Neural cell (in vitro differentiated cells): ENCODE results near the gene CDIP1. TPM values are rescaled to one million over a fixed set of nuclear protein-coding genes. Genes with fewer than 3 reads are reported as not detected.

Source experiments
- H2AFZ ChIP-seq: fragments of 200-600, 300-800 bp; sonication (generic), shearing (Covaris generic); 2 replicates; pipeline ENCODE4 v1.6.0; 2014; ENCODE audit warnings: low read depth, mild to moderate bottlenecking, antibody characterized with exemption, low read length, moderate library complexity
- H3F3A ChIP-seq: fragments of 200-600 bp; shearing (Covaris generic); 2 replicates; pipeline ENCODE4 v1.6.1; 2016; ENCODE audit warnings: mild to moderate bottlenecking, moderate library complexity, mixed read lengths, antibody characterized with exemption, low read length; ENCODE audit not compliant: insufficient read depth, poor library complexity, severe bottlenecking
- H3K27ac ChIP-seq: fragments of 200-600, 300-800 bp; sonication (generic), shearing (Covaris generic); 2 replicates; pipeline ENCODE4 v1.5.1; 2014; ENCODE audit warnings: mild to moderate bottlenecking, low read length, moderate library complexity
- H3K27me3 ChIP-seq: fragments of 300-800, 200-600 bp; sonication (generic), shearing (Covaris generic); 2 replicates; pipeline ENCODE4 v1.6.0; 2014; ENCODE audit warnings: mild to moderate bottlenecking, low read depth, low read length, moderate library complexity; ENCODE audit not compliant: insufficient read depth
- H3K36me3 ChIP-seq: fragments of 300-800, 200-600 bp; sonication (generic), shearing (Covaris generic); 2 replicates; pipeline ENCODE4 v1.5.1; 2014; ENCODE audit warnings: mild to moderate bottlenecking, antibody characterized with exemption, low read length, moderate library complexity; ENCODE audit not compliant: insufficient read depth
- H3K4me2 ChIP-seq: fragments of 300-800, 200-600 bp; sonication (generic), shearing (Covaris generic); 2 replicates; pipeline ENCODE4 v1.6.0; 2014; ENCODE audit warnings: mild to moderate bottlenecking, low read length
- H3K4me3 ChIP-seq: fragments of 300-800, 200-600 bp; sonication (generic), shearing (Covaris generic); 2 replicates; pipeline ENCODE4 v1.5.1; 2014; ENCODE audit warnings: mild to moderate bottlenecking, low read length, moderate library complexity
- H3K79me2 ChIP-seq: fragments of 200-600 bp; shearing (Covaris generic); replicated peaks from 2 replicates; pipeline ENCODE4 v1.6.0; 2014; ENCODE audit warnings: mild to moderate bottlenecking, low read length, moderate library complexity; ENCODE audit not compliant: insufficient read depth
- H3K9ac ChIP-seq: fragments of 300-800, 200-600 bp; sonication (generic), shearing (Covaris generic); 2 replicates; pipeline ENCODE4 v1.6.1; 2016; ENCODE audit warnings: mild to moderate bottlenecking, low read length, mixed read lengths
- H3K9me2 ChIP-seq: fragments of 200-600 bp; shearing (Covaris generic); 2 replicates; pipeline ENCODE4 v1.6.1; 2016; ENCODE audit warnings: mild to moderate bottlenecking, low read length, mixed read lengths; ENCODE audit not compliant: insufficient read depth
- H3K9me3 ChIP-seq: fragments of 200-600, 300-800 bp; sonication (generic), shearing (Covaris generic); 2 replicates; pipeline ENCODE4 v1.6.1; 2016; ENCODE audit warnings: mild to moderate bottlenecking, mixed run types, low read length, moderate library complexity, mixed read lengths
- H4K20me1 ChIP-seq: fragments of 200-600 bp; shearing (Covaris generic); 2 replicates; pipeline ENCODE4 v1.6.1; 2016; ENCODE audit warnings: mild to moderate bottlenecking, mixed run types; ENCODE audit not compliant: insufficient read depth
- EP300 ChIP-seq: fragments of 450-650 bp; conservative IDR thresholded peaks from 2 replicates; pipeline ENCODE4 v1.6.1; 2014; ENCODE audit warnings: antibody characterized with exemption, mild to moderate bottlenecking, moderate library complexity; ENCODE audit not compliant: poor library complexity, severe bottlenecking
- EZH2 ChIP-seq: fragments of 200-600, 300-800 bp; shearing (Covaris generic), sonication (generic); IDR thresholded peaks from 2 replicates; pipeline ENCODE4 v1.6.1; 2014; ENCODE audit warnings: antibody characterized with exemption, low read length, borderline replicate concordance, mild to moderate bottlenecking; ENCODE audit not compliant: insufficient read depth, poor library complexity, severe bottlenecking
- MXI1 ChIP-seq: fragments of 450-650 bp; conservative IDR thresholded peaks from 2 replicates; pipeline ENCODE4 v1.6.1; 2014; ENCODE audit warnings: antibody characterized with exemption, mild to moderate bottlenecking; ENCODE audit not compliant: poor library complexity, severe bottlenecking
- POLR2AphosphoS5 ChIP-seq: IDR thresholded peaks from 2 replicates; pipeline ENCODE4 v1.6.1; 2012
- RAD21 ChIP-seq: fragments of 450-650 bp; conservative IDR thresholded peaks from 2 replicates; pipeline ENCODE4 v1.6.1; 2014; ENCODE audit warnings: antibody characterized with exemption, mild to moderate bottlenecking, moderate library complexity
- REST ChIP-seq: IDR thresholded peaks from 2 replicates; pipeline ENCODE4 v1.6.1; 2012; ENCODE audit warnings: borderline replicate concordance
- SMC3 ChIP-seq: fragments of 450-650 bp; conservative IDR thresholded peaks from 2 replicates; pipeline ENCODE4 v1.6.1; 2014; ENCODE audit warnings: antibody characterized with exemption, mild to moderate bottlenecking, moderate library complexity; ENCODE audit not compliant: poor library complexity
- TAF1 ChIP-seq: IDR thresholded peaks from 2 replicates; pipeline ENCODE4 v1.6.1; 2012; ENCODE audit warnings: low read depth
- polyA plus RNA-seq: library from polyadenylated mRNA; depleted of rRNA; stranded (reverse); fragments of >200 nt; gene quantifications from 2 replicates; pipeline ENCODE4 v1.2.3, GENCODE V29; 2014
- TF ChIP-seq, protein P1 (sequence below): fragments of 450-650 bp; IDR thresholded peaks from 2 replicates; pipeline ENCODE4 v1.5.1; 2014; ENCODE audit warnings: antibody characterized with exemption, mild to moderate bottlenecking, moderate library complexity; ENCODE audit not compliant: poor library complexity, severe bottlenecking

CDIP1 gene
- polyA plus RNA-seq, 1 donor from 2014 or later = 16.4 TPM

DNA sequence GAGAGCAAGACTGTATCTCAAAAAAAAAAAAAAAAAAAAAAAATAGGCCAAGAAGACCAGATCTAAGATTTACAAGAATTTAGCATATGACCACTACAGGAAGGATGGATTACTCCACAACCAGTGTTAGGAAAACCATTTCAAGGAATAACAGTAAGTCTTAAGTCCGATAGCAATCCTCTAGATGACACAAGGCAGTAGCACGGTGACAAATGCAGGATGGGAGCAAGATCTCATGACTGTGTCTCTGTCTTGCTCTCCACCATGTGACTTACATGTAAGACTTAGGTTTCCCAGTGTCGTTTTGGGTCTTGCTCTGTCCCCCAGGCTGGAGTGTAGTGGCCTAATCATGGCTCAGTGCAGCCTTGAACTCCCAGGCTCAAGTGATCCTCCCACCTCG is 45.3 kb upstream of the CDIP1 start:
- H3K27me3 ChIP-seq = no peaks in the 10 kb centered on the region
- no peaks in the 10 kb centered on the region for H3F3A ChIP-seq
- no peaks in the 10 kb centered on the region for H4K20me1 ChIP-seq
- no peak overlapping the region for H3K27ac ChIP-seq
- H3K36me3 ChIP-seq = no peaks in the 10 kb centered on the region
- no peak overlapping the region for H3K9ac ChIP-seq
- H2AFZ ChIP-seq = no peak overlapping the region
- no peaks in the 10 kb centered on the region for H3K79me2 ChIP-seq
- H3K4me2 ChIP-seq = no peak overlapping the region
- H3K4me3 ChIP-seq = no peak overlapping the region
- H3K9me3 ChIP-seq = no peaks in the 10 kb centered on the region
- H3K9me2 ChIP-seq = no peaks in the 10 kb centered on the region
- TF ChIP-seq, protein P1, sequence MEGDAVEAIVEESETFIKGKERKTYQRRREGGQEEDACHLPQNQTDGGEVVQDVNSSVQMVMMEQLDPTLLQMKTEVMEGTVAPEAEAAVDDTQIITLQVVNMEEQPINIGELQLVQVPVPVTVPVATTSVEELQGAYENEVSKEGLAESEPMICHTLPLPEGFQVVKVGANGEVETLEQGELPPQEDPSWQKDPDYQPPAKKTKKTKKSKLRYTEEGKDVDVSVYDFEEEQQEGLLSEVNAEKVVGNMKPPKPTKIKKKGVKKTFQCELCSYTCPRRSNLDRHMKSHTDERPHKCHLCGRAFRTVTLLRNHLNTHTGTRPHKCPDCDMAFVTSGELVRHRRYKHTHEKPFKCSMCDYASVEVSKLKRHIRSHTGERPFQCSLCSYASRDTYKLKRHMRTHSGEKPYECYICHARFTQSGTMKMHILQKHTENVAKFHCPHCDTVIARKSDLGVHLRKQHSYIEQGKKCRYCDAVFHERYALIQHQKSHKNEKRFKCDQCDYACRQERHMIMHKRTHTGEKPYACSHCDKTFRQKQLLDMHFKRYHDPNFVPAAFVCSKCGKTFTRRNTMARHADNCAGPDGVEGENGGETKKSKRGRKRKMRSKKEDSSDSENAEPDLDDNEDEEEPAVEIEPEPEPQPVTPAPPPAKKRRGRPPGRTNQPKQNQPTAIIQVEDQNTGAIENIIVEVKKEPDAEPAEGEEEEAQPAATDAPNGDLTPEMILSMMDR = no peak

DNA sequence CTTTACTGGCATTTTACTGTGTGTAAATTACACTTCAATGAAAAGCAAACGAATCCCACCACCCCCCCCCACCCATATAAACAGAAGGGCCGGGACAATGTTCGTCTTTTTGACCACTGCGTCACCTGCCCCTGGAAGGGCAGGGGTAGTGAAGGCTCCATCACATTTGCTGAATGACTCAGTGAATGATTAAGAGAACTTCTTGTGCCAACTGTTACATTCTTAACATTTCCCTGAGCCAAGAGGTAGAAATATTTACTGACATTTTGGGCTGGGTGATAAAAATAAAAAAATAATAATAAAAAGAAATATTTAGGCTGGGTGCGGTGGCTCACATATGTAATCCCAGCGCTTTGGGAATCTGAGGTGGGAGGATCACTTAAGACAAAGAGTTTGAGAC is 41.7 kb upstream of the CDIP1 start:
- Histone ChIP-seq H3K27ac (no peak overlapping the region), H3K9ac (no peak overlapping the region), H3K36me3 (no peaks in the 10 kb centered on the region), H3F3A (no peaks in the 10 kb centered on the region), H2AFZ (no peak overlapping the region), H3K79me2 (no peaks in the 10 kb centered on the region), H3K27me3 (no peaks in the 10 kb centered on the region), H3K4me2 (no peak overlapping the region), H3K9me2 (no peaks in the 10 kb centered on the region), H3K9me3 (no peaks in the 10 kb centered on the region), H3K4me3 (no peak overlapping the region), H4K20me1 (no peaks in the 10 kb centered on the region)
- no peak for TF ChIP-seq TAF1
- no peak for TF ChIP-seq SMC3
- no peak for TF ChIP-seq MXI1
- no peak for TF ChIP-seq RAD21
- TF ChIP-seq, protein P1 = no peak
- TF ChIP-seq EP300 = no peak
- TF ChIP-seq EZH2 = no peak
- TF ChIP-seq POLR2AphosphoS5 = no peak
- no peak for TF ChIP-seq REST
